HFF-Myc (cell line): ENCODE data around the gene RIC8A.

Source experiments
- DNase-seq: peaks from one replicate; pipeline ENCODE4 v3.0.0-alpha.2; 2011; ENCODE audit warnings: low read depth; ENCODE audit errors: extremely low read depth
- H3K4me3 ChIP-seq: replicated peaks from 2 replicates; pipeline ENCODE4 v1.5.1; 2011; ENCODE audit warnings: low read depth, mild to moderate bottlenecking, control low read depth, low read length
- CTCF ChIP-seq: IDR thresholded peaks from 2 replicates; pipeline ENCODE4 v1.5.1; 2012; ENCODE audit warnings: mild to moderate bottlenecking, low read depth, low read length, control low read depth; ENCODE audit errors: missing control alignments

The RIC8A gene

GRCh38 chr11:196786-197731 is 10.4 kb upstream of the RIC8A start:
- no peak overlapping the region for H3K4me3 ChIP-seq
- DNase-seq, result no peak
- no peak for TF ChIP-seq CTCF

- TF ChIP-seq CTCF, result no peak
- no peak overlapping the region for H3K4me3 ChIP-seq
- DNase-seq, result no peak
These were observed 9.7 kb upstream of the RIC8A start for GRCh38 chr11:197741-198235.

- no peak overlapping the region for H3K4me3 ChIP-seq
- TF ChIP-seq CTCF, result no peak
- DNase-seq, result no peak
These were observed 9.2 kb upstream of the RIC8A start for GRCh38 chr11:198236-198806.

- DNase-seq, result no peak
- no peak for TF ChIP-seq CTCF
- no peak overlapping the region for H3K4me3 ChIP-seq
These were observed 8.4 kb upstream of the RIC8A start for GRCh38 chr11:199004-199581.

GRCh38 chr11:199782-200181 is 7.7 kb upstream of the RIC8A start:
- TF ChIP-seq CTCF, result no peak
- DNase-seq, result no peak
- H3K4me3 ChIP-seq, result no peak overlapping the region

GRCh38 chr11:200224-201003 is 7.1 kb upstream of the RIC8A start:
- no peak for TF ChIP-seq CTCF
- no peak for DNase-seq
- no peak overlapping the region for H3K4me3 ChIP-seq
